Activated naive CD8-positive, alpha-beta T cell treated with anti-CD3 and anti-CD28 coated beads for 36 hours (primary cell): ENCODE data around the gene ANKFN1. TPM values are rescaled to one million over a fixed set of nuclear protein-coding genes. Genes with fewer than 3 reads are reported as not detected.
"Not testable (repeated sequence)": the region's sequence is repeated elsewhere in the genome, so short reads cannot be mapped to it uniquely, and the experiment has no call there.

Source experiments
- DNase-seq: peaks from one replicate; pipeline ENCODE4 v3.0.0; 2021
- H3K27ac Mint-ChIP-seq: one replicate; pipeline ENCODE4 v1.8.0; 2022; ENCODE audit warnings: mild to moderate bottlenecking, moderate library complexity, mixed read lengths
- H3K27me3 Mint-ChIP-seq: one replicate; pipeline ENCODE4 v1.8.0; 2022; ENCODE audit warnings: mild to moderate bottlenecking, mixed read lengths
- H3K36me3 Mint-ChIP-seq: one replicate; pipeline ENCODE4 v1.8.0; 2021; ENCODE audit warnings: mild to moderate bottlenecking, mixed read lengths
- H3K4me1 Mint-ChIP-seq: one replicate; pipeline ENCODE4 v1.8.0; 2021; ENCODE audit warnings: mixed read lengths
- H3K4me3 Mint-ChIP-seq: one replicate; pipeline ENCODE4 v1.8.0; 2022; ENCODE audit warnings: mild to moderate bottlenecking, moderate library complexity, mixed read lengths
- H3K9me3 Mint-ChIP-seq: one replicate; pipeline ENCODE4 v1.8.0; 2022; ENCODE audit warnings: mixed read lengths
- total RNA-seq, 2 experiments: library from RNA; stranded (reverse); gene quantifications; one replicate each; pipeline ENCODE4 v1.2.3, GENCODE V29; 2021

The ANKFN1 gene
- total RNA-seq, 2 experiments from 2014 or later = not detected

- Mint-ChIP-seq H3K9me3 (no peaks in the 10 kb centered on the region), H3K27ac (no peak overlapping the region), H3K4me3 (no peak overlapping the region), H3K27me3 (peaks cover 9% of the 10 kb centered on the region), H3K36me3 (no peaks in the 10 kb centered on the region), H3K4me1 (no peaks in the 10 kb centered on the region)
- no peak for DNase-seq
Measured at GRCh38 chr17:56359518-56359917, 206.2 kb downstream of the ANKFN1 start.

- peaks cover 8% of the 10 kb centered on the region for H3K27me3 Mint-ChIP-seq
- DNase-seq = no peak
Measured at GRCh38 chr17:56367366-56367765, 214.1 kb downstream of the ANKFN1 start.

GRCh38 chr17:56373981-56374833 is 220.9 kb downstream of the ANKFN1 start:
- no peaks in the 10 kb centered on the region for H3K4me1 Mint-ChIP-seq
- no peak overlapping the region for H3K4me3 Mint-ChIP-seq
- peaks cover 14% of the 10 kb centered on the region for H3K27me3 Mint-ChIP-seq
- H3K9me3 Mint-ChIP-seq = no peaks in the 10 kb centered on the region
- DNase-seq = no peak
- H3K27ac Mint-ChIP-seq = no peak overlapping the region
- H3K36me3 Mint-ChIP-seq = no peaks in the 10 kb centered on the region

More at GRCh38 chr17:56367366-56367765, 214.1 kb downstream of the ANKFN1 start:
- Mint-ChIP-seq H3K4me3 (no peak overlapping the region), H3K27ac (no peak overlapping the region), H3K4me1 (no peaks in the 10 kb centered on the region), H3K9me3 (no peaks in the 10 kb centered on the region), H3K36me3 (no peaks in the 10 kb centered on the region)

GRCh38 chr17:56389356-56389755 is 236.1 kb downstream of the ANKFN1 start:
- Mint-ChIP-seq H3K27me3 (peaks cover 7% of the 10 kb centered on the region), H3K9me3 (peaks cover 2% of the 10 kb centered on the region), H3K4me1 (no peaks in the 10 kb centered on the region), H3K36me3 (no peaks in the 10 kb centered on the region), H3K27ac (no peak overlapping the region), H3K4me3 (no peak overlapping the region)
- no peak for DNase-seq

GRCh38 chr17:56392321-56392720 is 239.0 kb downstream of the ANKFN1 start:
- Mint-ChIP-seq H3K27me3 (peaks cover 12% of the 10 kb centered on the region), H3K4me3 (no peak overlapping the region), H3K27ac (no peak overlapping the region), H3K4me1 (no peaks in the 10 kb centered on the region), H3K36me3 (no peaks in the 10 kb centered on the region), H3K9me3 (peaks cover 2% of the 10 kb centered on the region)
- DNase-seq = no peak

GRCh38 chr17:56393156-56393555 is 239.9 kb downstream of the ANKFN1 start:
- no peak overlapping the region for H3K27ac Mint-ChIP-seq
- peaks cover 9% of the 10 kb centered on the region for H3K27me3 Mint-ChIP-seq
- no peaks in the 10 kb centered on the region for H3K4me1 Mint-ChIP-seq
- no peak overlapping the region for H3K4me3 Mint-ChIP-seq
- H3K36me3 Mint-ChIP-seq = no peaks in the 10 kb centered on the region
- DNase-seq = no peak
- H3K9me3 Mint-ChIP-seq = no peaks in the 10 kb centered on the region

- H3K27me3 Mint-ChIP-seq = peaks cover 9% of the 10 kb centered on the region
- H3K36me3 Mint-ChIP-seq = no peaks in the 10 kb centered on the region
- H3K9me3 Mint-ChIP-seq = no peaks in the 10 kb centered on the region
- no peak overlapping the region for H3K4me3 Mint-ChIP-seq
- no peak for DNase-seq
- no peaks in the 10 kb centered on the region for H3K4me1 Mint-ChIP-seq
- H3K27ac Mint-ChIP-seq = no peak overlapping the region
Measured at GRCh38 chr17:56395787-56396186, 242.5 kb downstream of the ANKFN1 start.

- Mint-ChIP-seq H3K9me3 (peaks cover 9% of the 10 kb centered on the region), H3K27me3 (peaks cover 22% of the 10 kb centered on the region), H3K36me3 (no peaks in the 10 kb centered on the region), H3K4me1 (no peaks in the 10 kb centered on the region), H3K4me3 (no peak overlapping the region), H3K27ac (no peak overlapping the region)
- no peak for DNase-seq
Measured at GRCh38 chr17:56407086-56407485, 253.8 kb downstream of the ANKFN1 start.

GRCh38 chr17:56412356-56412755 is 259.1 kb downstream of the ANKFN1 start:
- H3K27me3 Mint-ChIP-seq = peaks cover 26% of the 10 kb centered on the region
- not testable (repeated sequence) for H3K36me3 Mint-ChIP-seq, H3K9me3 Mint-ChIP-seq, H3K4me1 Mint-ChIP-seq, H3K27ac Mint-ChIP-seq, H3K4me3 Mint-ChIP-seq, DNase-seq

- DNase-seq = no peak
- H3K27ac Mint-ChIP-seq = no peak overlapping the region
- H3K9me3 Mint-ChIP-seq = peaks cover 6% of the 10 kb centered on the region
- no peak overlapping the region for H3K4me3 Mint-ChIP-seq
- H3K4me1 Mint-ChIP-seq = no peaks in the 10 kb centered on the region
- H3K36me3 Mint-ChIP-seq = peaks cover 2% of the 10 kb centered on the region
- H3K27me3 Mint-ChIP-seq = peaks cover 26% of the 10 kb centered on the region
Measured at GRCh38 chr17:56416682-56417351, 263.5 kb downstream of the ANKFN1 start.

- no peak for DNase-seq
- Mint-ChIP-seq H3K27me3 (peaks cover 3% of the 10 kb centered on the region), H3K9me3 (no peaks in the 10 kb centered on the region), H3K4me3 (no peak overlapping the region), H3K27ac (peak overlapping the region; percentile 54), H3K4me1 (peaks cover 19% of the 10 kb centered on the region), H3K36me3 (no peaks in the 10 kb centered on the region)
Measured at GRCh38 chr17:56424005-56424404, 270.7 kb downstream of the ANKFN1 start.

GRCh38 chr17:56424543-56425044 is 271.3 kb downstream of the ANKFN1 start:
- H3K36me3 Mint-ChIP-seq = no peaks in the 10 kb centered on the region
- DNase-seq = peak; percentile 21
- peaks cover 19% of the 10 kb centered on the region for H3K4me1 Mint-ChIP-seq
- H3K27ac Mint-ChIP-seq = peak overlapping the region; percentile 54
- H3K9me3 Mint-ChIP-seq = no peaks in the 10 kb centered on the region
- H3K4me3 Mint-ChIP-seq = no peak overlapping the region
- H3K27me3 Mint-ChIP-seq = peaks cover 3% of the 10 kb centered on the region

- H3K27me3 Mint-ChIP-seq = peaks cover 3% of the 10 kb centered on the region
- H3K9me3 Mint-ChIP-seq = no peaks in the 10 kb centered on the region
- no peaks in the 10 kb centered on the region for H3K36me3 Mint-ChIP-seq
- H3K4me1 Mint-ChIP-seq = peaks cover 19% of the 10 kb centered on the region
- H3K4me3 Mint-ChIP-seq = no peak overlapping the region
- no peak for DNase-seq
- H3K27ac Mint-ChIP-seq = peak overlapping the region; percentile 0
Measured at GRCh38 chr17:56425483-56425882, 272.2 kb downstream of the ANKFN1 start.

- no peak for DNase-seq
- H3K27me3 Mint-ChIP-seq = peaks cover 9% of the 10 kb centered on the region
- no peaks in the 10 kb centered on the region for H3K36me3 Mint-ChIP-seq
- H3K27ac Mint-ChIP-seq = no peak overlapping the region
- no peak overlapping the region for H3K4me3 Mint-ChIP-seq
- no peaks in the 10 kb centered on the region for H3K9me3 Mint-ChIP-seq
- peaks cover 19% of the 10 kb centered on the region for H3K4me1 Mint-ChIP-seq
Measured at GRCh38 chr17:56426901-56427300, 273.6 kb downstream of the ANKFN1 start.

GRCh38 chr17:56431736-56432135 is 278.5 kb downstream of the ANKFN1 start:
- peaks cover 29% of the 10 kb centered on the region for H3K27me3 Mint-ChIP-seq
- no peaks in the 10 kb centered on the region for H3K4me1 Mint-ChIP-seq
- no peak for DNase-seq
- no peaks in the 10 kb centered on the region for H3K36me3 Mint-ChIP-seq
- H3K9me3 Mint-ChIP-seq = no peaks in the 10 kb centered on the region
- H3K27ac Mint-ChIP-seq = no peak overlapping the region
- H3K4me3 Mint-ChIP-seq = no peak overlapping the region
